Transverse colon (tissue), 4 donors: ENCODE data around the gene CST9. TPM values are rescaled to one million over a fixed set of nuclear protein-coding genes. Genes with fewer than 3 reads are reported as not detected.

Experiments used
- DNase-seq: peaks from one replicate; pipeline ENCODE4 v3.0.0-alpha.2; 2019
- H3K27ac ChIP-seq, 4 donors: fragments of 200-600 bp; sonication (generic); 2 replicates each; pipeline ENCODE4 v1.5.1; 2016 to 2018; ENCODE audit warnings: inconsistent platforms in 4 of 4
- H3K27me3 ChIP-seq: fragments of 200-600 bp; sonication (generic); 2 replicates; pipeline ENCODE4 v1.5.1; 2017; ENCODE audit warnings: inconsistent platforms
- H3K36me3 ChIP-seq, 4 donors: fragments of 200-600 bp; sonication (generic); 2 replicates each; pipeline ENCODE4 v1.5.1; 2017 to 2019; ENCODE audit warnings: inconsistent platforms in 4 of 4
- H3K4me1 ChIP-seq, 4 donors: fragments of 200-600 bp; sonication (generic); 2 replicates each; pipeline ENCODE4 v1.5.1; 2017 to 2020; ENCODE audit warnings: inconsistent platforms in 4 of 4
- H3K4me3 ChIP-seq, 4 donors: fragments of 200-600 bp; sonication (generic); 1 replicate in 1 of 4; 2 replicates in 3 of 4; pipeline versions ENCODE4 v1.5.1 to v1.6.1; 2017 to 2019; ENCODE audit warnings: inconsistent platforms in 4 of 4
- H3K9me3 ChIP-seq, 2 donors: fragments of 200-600 bp; sonication (generic); 2 replicates each; pipeline ENCODE4 v1.5.1; 2017 to 2019; ENCODE audit warnings: inconsistent platforms in 2 of 2
- CTCF ChIP-seq, 5 experiments: fragments of 200-600 bp in 3 of 5; fragments of 450-650 bp in 2 of 5; sonication (generic) in 3 of 5; IDR thresholded peaks; 1 replicate in 2 of 5; 2 replicates in 3 of 5; pipeline ENCODE4 v1.5.1; 2016 to 2017; ENCODE audit warnings: antibody characterized with exemption in 5 of 5, inconsistent platforms in 3 of 5, mild to moderate bottlenecking in 2 of 5, moderate library complexity in 1 of 5
- EP300 ChIP-seq: sonication (generic); formaldehyde crosslinking; IDR thresholded peaks from one replicate; pipeline ENCODE4 v1.6.1; 2017; ENCODE audit warnings: antibody characterized with exemption, low read depth
- POLR2A ChIP-seq: fragments of 450-650 bp; IDR thresholded peaks from one replicate; pipeline ENCODE4 v1.6.1; 2016; ENCODE audit warnings: antibody characterized with exemption, mild to moderate bottlenecking, moderate library complexity
- POLR2AphosphoS5 ChIP-seq, 3 donors: sonication (generic); formaldehyde crosslinking; IDR thresholded peaks; one replicate each; pipeline ENCODE4 v1.6.1; 2016; ENCODE audit warnings: antibody characterized with exemption in 3 of 3
- WGBS, 2 donors: methylation state at CpG; one replicate each; pipeline ENCODE4 v1.1.5; 2018; ENCODE audit warnings: low coverage in 1 of 2; 5-methylcytosine and 5-hydroxymethylcytosine counted together
- in situ Hi-C, 4 donors: fragments of 200-750 bp; cut with MboI; loops; one replicate each; pipeline versions ENCODE4 v1.15.0 to v1.15.1; 2017; ENCODE audit warnings: low sequenced_read_pairs in 3 of 4, low pct_ligation_motif_present in 1 of 4, low pct_unique_long_range_greater_than_20kb in 1 of 4
- intact Hi-C: fragments of 100-400 bp; cut with DNase I; formaldehyde crosslinking; loops from one replicate; pipeline ENCODE4 v1.15.1; 2023; ENCODE audit warnings: low total_unique reads
- total RNA-seq, 4 donors: library from RNA; depleted of rRNA; stranded (reverse); fragments of >200 nt; gene quantifications; one replicate each; pipeline ENCODE4 v1.1.0, GENCODE V29; 2016

CST9 gene
- total RNA-seq, 4 donors from 2014 or later = not detected

- intact Hi-C loops (no loop called here), in situ Hi-C loops (no loop called here)
- DNase-seq = no peak
- Histone ChIP-seq H3K4me3 (no peak overlapping the region), H3K27me3 (no peaks in the 10 kb centered on the region), H3K36me3 (no peaks in the 10 kb centered on the region), H3K4me1 (peaks cover 4 to 30% (median 17%) of the 10 kb centered on the region in 4 donors), H3K27ac (no peak overlapping the region), H3K9me3 (no peaks in the 10 kb centered on the region)
- 75 to 82% methylated on average over 2 to 8 of the region's 8 CpGs for WGBS, 2 donors
- TF ChIP-seq EP300 (no peak), POLR2AphosphoS5 (IDR thresholded peaks at IDR 0.05) (no peak), CTCF (IDR thresholded peaks at IDR 0.05) (no peak), POLR2A (no peak)
Measured at GRCh38 chr20:23640018-23640601, 34.4 kb upstream of the CST9 start.

DNA sequence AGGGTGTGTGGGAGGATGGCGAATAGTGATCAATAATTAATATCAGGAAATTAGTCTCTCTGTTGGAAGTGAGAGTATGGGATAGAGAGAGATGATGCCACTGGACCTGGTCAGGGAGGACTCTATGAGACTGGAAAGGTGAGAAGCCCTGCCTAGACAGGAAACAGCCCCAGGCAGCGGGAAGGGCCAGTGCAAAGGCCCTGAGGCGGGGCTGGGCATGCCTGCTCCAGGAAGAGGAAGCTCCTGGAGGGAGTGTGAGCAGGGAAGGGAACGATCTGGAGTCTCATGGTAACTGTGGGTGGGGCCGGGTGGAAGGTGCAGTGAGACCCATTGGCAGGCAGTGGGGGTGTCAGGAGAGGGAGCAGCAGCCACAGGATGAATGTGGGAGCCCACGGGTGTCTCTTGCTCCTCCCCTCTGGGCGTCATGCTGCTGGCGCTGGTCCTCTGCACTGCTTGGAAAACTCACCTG, 33.8 kb upstream of the CST9 start:
- WGBS, 2 donors = 68 to 69% methylated on average over 4 to 8 of the region's 8 CpGs
- H3K27ac ChIP-seq = peak overlapping the region in 1 of 4 donors; percentile 28
- in situ Hi-C loops = no loop called here

GRCh38 chr20:23638309-23638708, 32.6 kb upstream of the CST9 start:
- peaks cover 0 to 5% (median 2%) of the 10 kb centered on the region in 4 donors for H3K36me3 ChIP-seq
- in situ Hi-C loops (no loop called here), intact Hi-C loops (loop anchor here (10.0 kb wide), 1 partner anchor 284 kb away; the partner anchor contains the start of gene NXT1)
- H3K4me1 ChIP-seq = peaks cover 5 to 34% (median 22%) of the 10 kb centered on the region in 4 donors
- no peaks in the 10 kb centered on the region for H3K9me3 ChIP-seq
- no peaks in the 10 kb centered on the region for H3K27me3 ChIP-seq
- WGBS, 2 donors = 55 to 70% methylated on average over 7 to 8 of the region's 9 CpGs
- H3K4me3 ChIP-seq = no peak overlapping the region
- H3K27ac ChIP-seq = peak overlapping the region in 2 of 4 donors; percentile 98 to 99
- DNase-seq = no peak
- TF ChIP-seq EP300 = no peak
- no peak for TF ChIP-seq POLR2AphosphoS5 (IDR thresholded peaks at IDR 0.05)
- TF ChIP-seq CTCF (IDR thresholded peaks at IDR 0.05) = no peak
- no peak for TF ChIP-seq POLR2A

More for the DNA sequence above, 33.8 kb upstream of the CST9 start:
- TF ChIP-seq POLR2A (no peak), POLR2AphosphoS5 (IDR thresholded peaks at IDR 0.05) (no peak), EP300 (no peak), CTCF (IDR thresholded peaks at IDR 0.05) (no peak)
- Histone ChIP-seq H3K9me3 (no peaks in the 10 kb centered on the region), H3K36me3 (no peaks in the 10 kb centered on the region), H3K4me3 (no peak overlapping the region), H3K27me3 (no peaks in the 10 kb centered on the region), H3K4me1 (peaks cover 5 to 34% (median 20%) of the 10 kb centered on the region in 4 donors)
- intact Hi-C loops = loop anchor here (10.0 kb wide), 1 partner anchor 285 kb away; the partner anchor contains the start of gene NXT1
- DNase-seq = peak; percentile 72

- peaks cover 0 to 8% (median 3%) of the 10 kb centered on the region in 4 donors for H3K36me3 ChIP-seq
- in situ Hi-C loops (no loop called here), intact Hi-C loops (loop anchor here (10.0 kb wide), 1 partner anchor 283 kb away; the partner anchor contains the start of gene NXT1)
- peak within 1 kb of the TSS; percentile 65 to 93 (median 72) for H3K4me3 ChIP-seq
- 2 to 3% methylated on average over 5 to 56 of the region's 92 CpGs for WGBS, 2 donors
- peaks cover 5 to 34% (median 22%) of the 10 kb centered on the region in 4 donors for H3K4me1 ChIP-seq
- no peaks in the 10 kb centered on the region for H3K9me3 ChIP-seq
- TF ChIP-seq POLR2AphosphoS5 (IDR thresholded peaks at IDR 0.05) (peak; percentile 90 to 95 (median 93)), POLR2A (peak; percentile 92), EP300 (no peak), CTCF (IDR thresholded peaks at IDR 0.05) (peak in 1 of 5 experiments; percentile 28)
- peak; percentile 93 for DNase-seq
- H3K27me3 ChIP-seq = no peaks in the 10 kb centered on the region
- H3K27ac ChIP-seq = peak within 1 kb of the TSS; percentile 91 to 99 (median 98)
Measured at GRCh38 chr20:23637282-23638221, 31.8 kb upstream of the CST9 start, which contains the start of gene CST3. CST3 (minus strand) TSS chr20:23637955; CDS start chr20:23637862, 93 bp downstream.
